Measurements from ENCODE around the gene SPARC. TPM values are rescaled to one million over a fixed set of nuclear protein-coding genes. Genes with fewer than 3 reads are reported as not detected.
"Not testable (repeated sequence)": the region's sequence is repeated elsewhere in the genome, so short reads cannot be mapped to it uniquely, and the experiment has no call there.

Gene SPARC
- total RNA-seq, 1 experiment from 2014 or later = 2,833 TPM

DNA sequence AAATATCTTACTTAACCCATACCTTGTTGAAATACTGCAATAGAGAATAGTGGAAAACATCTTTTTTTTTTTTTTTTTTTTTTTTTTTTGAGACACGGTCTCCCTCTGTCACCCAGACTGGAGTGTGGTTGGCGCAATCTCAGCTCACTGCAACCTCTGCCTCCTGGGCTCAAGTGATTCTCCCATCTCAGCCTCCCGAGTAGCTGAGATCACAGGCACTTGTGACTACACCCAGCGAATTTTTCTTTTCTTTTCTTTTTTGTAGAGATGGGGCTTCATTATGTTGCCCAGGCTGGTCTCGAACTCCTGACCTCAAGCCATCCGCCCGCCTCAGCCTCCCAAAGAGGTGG lies 6.6 kb downstream of the SPARC start:
- not testable (repeated sequence) for DNase-seq (ENCODE audit: low read depth in 1 of 2, low spot score in 2 of 2)

DNA sequence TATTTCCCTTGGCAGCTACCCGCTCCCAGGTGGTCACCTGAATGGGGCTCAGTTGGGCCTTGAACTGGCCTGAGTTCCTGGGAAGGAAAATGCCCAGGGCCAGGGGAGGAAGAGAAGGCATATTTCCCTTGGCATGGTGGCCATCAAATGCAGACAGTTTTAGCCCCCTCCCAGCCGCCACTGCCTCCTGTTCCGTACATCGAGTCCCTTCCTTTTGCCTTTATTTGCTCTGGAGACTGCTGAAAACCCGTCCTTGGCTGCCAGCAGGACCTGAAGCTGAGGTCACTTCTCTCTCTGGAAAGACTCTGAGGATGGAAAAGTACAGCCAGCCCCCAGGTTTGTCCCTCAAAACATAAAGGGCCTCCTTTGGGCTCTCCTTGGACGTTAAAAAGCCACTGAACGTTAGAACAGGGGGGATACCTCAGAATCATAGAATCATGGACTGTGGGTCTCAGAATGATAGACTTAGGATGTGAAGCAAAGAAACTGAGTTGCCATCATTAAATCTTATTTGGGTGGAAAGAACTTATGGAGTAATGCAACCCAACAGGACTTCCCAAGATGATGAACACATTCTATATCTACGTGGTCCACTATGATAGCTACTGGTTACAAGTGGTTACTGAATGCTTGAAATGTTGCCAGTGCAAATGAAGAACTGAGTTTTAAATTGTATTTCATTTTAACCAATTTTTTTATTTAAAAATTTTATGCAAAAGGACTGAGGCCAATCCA lies 7.1 kb downstream of the SPARC start:
- Histone ChIP-seq H3K36me3 (peaks cover 96% of the 10 kb centered on the region), H3K4me1 (replicated peaks) (peaks cover 98% of the 10 kb centered on the region), H3K27ac (0 out of 2 replicates have a peak overlapping the region, but pooled peaks have one; percentile 3), H3K4me3 (no peak overlapping the region), H3K9me3 (replicated peaks) (no peaks in the 10 kb centered on the region), H3K27me3 (replicated peaks) (no peaks in the 10 kb centered on the region)
- DNase-seq (ENCODE audit: low read depth in 1 of 2, low spot score in 2 of 2) = no peak

More for the DNA sequence above, 6.6 kb downstream of the SPARC start:
- H3K4me1 ChIP-seq (replicated peaks) = peaks cover 95% of the 10 kb centered on the region
- H3K27ac ChIP-seq; H3K4me3 ChIP-seq; H3K27me3 ChIP-seq (replicated peaks); H3K9me3 ChIP-seq (replicated peaks): not testable (repeated sequence)
- peaks cover 92% of the 10 kb centered on the region for H3K36me3 ChIP-seq

DNA sequence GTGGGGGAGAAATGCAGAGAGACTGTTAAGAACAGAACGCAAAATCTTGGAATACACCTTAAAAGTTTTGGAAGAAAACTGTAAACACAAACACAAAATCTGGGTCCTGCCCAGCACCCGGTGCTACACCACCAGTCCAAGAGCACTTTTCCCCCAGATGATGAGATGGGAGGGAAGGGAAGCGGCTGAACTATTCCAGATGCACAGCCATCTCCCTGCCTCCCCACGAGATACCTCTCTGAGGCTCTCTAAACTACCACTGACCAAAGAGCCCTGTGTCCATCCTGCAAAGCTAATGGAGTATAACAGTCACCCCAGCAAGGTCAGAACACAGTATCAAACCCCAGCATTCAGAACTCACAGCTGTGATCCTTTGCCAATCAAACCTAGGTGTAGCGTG lies 8.0 kb downstream of the SPARC start:
- peaks cover 98% of the 10 kb centered on the region for H3K4me1 ChIP-seq (replicated peaks)
- no peak for DNase-seq (ENCODE audit: low read depth in 1 of 2, low spot score in 2 of 2)
- H3K27ac ChIP-seq = peak overlapping the region; percentile 89; the same call in 1 of the 2 replicates
- no peaks in the 10 kb centered on the region for H3K9me3 ChIP-seq (replicated peaks)
- no peak overlapping the region for H3K4me3 ChIP-seq
- H3K36me3 ChIP-seq = peaks cover 96% of the 10 kb centered on the region
- H3K27me3 ChIP-seq (replicated peaks) = no peaks in the 10 kb centered on the region

DNA sequence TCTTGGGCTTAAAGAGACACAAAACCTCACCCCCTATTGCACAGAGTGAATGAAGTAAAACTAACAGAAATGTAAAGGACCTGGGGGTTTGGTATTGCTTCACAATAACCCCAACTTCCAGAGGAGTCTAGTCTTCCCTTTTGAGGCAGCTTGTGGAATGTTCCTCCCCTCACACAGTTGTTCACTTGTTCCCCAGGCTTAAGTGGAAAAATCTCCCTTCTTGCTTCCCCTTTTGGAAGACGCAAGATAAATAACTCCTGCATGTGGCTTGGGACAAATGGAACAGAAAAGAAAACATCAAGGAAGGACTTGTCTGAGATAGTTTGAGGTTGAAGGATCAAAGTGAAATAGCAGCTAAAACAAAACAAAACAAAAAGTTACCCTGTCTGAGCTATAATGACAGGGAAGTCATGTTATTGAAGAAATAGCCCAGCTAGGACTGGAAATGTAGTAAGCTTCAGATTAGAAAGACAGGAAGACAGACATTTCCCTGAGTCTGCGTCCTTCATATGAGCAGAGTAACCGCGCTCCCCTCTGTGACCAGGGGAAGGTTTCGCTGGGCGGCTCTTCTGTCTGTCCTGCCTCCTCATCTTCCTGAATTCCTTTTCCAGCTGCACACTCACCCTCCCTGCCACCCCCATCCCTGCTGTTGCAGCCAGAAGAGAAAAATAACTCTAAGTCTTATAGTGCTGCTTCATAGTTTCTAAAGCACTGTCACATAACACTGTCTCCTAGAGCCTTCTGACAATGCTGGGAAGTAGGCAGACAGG lies 8.8 kb downstream of the SPARC start:
- H3K27ac ChIP-seq = peak overlapping the region; percentile 89
- no peaks in the 10 kb centered on the region for H3K9me3 ChIP-seq (replicated peaks)
- no peak overlapping the region for H3K4me3 ChIP-seq
- H3K27me3 ChIP-seq (replicated peaks) = no peaks in the 10 kb centered on the region
- no peak for DNase-seq (ENCODE audit: low read depth in 1 of 2, low spot score in 2 of 2)
- H3K4me1 ChIP-seq (replicated peaks) = peaks cover 98% of the 10 kb centered on the region
- peaks cover 96% of the 10 kb centered on the region for H3K36me3 ChIP-seq

DNA sequence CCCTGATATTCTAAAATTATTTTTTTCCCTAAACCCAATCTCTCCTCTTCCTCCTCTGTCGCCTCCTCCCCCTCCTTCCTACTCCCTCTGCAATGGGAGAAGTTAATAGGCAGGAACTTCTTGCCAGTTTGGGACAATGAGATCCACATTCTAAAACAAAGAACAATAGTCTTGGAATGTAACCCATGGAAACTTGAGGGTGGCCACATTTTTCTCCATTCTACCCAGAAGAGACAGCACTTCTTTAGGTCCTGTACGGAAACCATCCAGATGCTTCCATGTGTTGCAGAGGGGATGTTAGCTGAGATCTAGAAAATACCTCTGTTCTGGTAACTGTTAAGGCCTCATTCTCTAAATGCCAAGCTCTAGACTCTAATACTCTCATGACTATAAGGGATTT lies 10.0 kb downstream of the SPARC start:
- no peaks in the 10 kb centered on the region for H3K27me3 ChIP-seq (replicated peaks)
- peaks cover 98% of the 10 kb centered on the region for H3K4me1 ChIP-seq (replicated peaks)
- peaks cover 97% of the 10 kb centered on the region for H3K36me3 ChIP-seq
- DNase-seq (ENCODE audit: low read depth in 1 of 2, low spot score in 2 of 2) = peak; percentile 78 to 89
- no peak overlapping the region for H3K4me3 ChIP-seq
- H3K9me3 ChIP-seq (replicated peaks) = no peaks in the 10 kb centered on the region
- H3K27ac ChIP-seq = peak overlapping the region; percentile 89

DNA sequence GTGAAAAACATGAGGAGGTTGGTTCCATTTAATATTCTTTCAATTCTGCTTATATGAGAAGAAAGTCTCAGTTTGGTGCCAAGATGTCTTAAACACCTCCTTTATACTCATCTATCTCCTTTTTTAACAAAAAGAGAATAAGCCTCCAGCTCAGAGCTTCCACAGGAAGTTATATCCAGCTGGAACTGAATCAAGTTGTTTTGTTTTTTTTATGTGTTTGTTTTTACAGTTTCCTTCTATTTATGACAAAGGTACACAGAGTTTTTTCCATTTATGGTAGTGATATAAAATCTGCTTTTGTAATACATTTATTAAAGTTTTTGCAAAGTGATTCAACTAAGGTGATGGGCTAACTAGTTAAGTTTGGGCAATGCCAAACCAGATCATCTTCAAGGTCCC lies 10.4 kb downstream of the SPARC start:
- no peaks in the 10 kb centered on the region for H3K9me3 ChIP-seq (replicated peaks)
- peaks cover 98% of the 10 kb centered on the region for H3K4me1 ChIP-seq (replicated peaks)
- H3K36me3 ChIP-seq = peaks cover 97% of the 10 kb centered on the region
- no peaks in the 10 kb centered on the region for H3K27me3 ChIP-seq (replicated peaks)
- DNase-seq (ENCODE audit: low read depth in 1 of 2, low spot score in 2 of 2) = peak in 1 of 2 experiments; percentile 80
- H3K4me3 ChIP-seq = no peak overlapping the region
- peak overlapping the region; percentile 89 for H3K27ac ChIP-seq

DNA sequence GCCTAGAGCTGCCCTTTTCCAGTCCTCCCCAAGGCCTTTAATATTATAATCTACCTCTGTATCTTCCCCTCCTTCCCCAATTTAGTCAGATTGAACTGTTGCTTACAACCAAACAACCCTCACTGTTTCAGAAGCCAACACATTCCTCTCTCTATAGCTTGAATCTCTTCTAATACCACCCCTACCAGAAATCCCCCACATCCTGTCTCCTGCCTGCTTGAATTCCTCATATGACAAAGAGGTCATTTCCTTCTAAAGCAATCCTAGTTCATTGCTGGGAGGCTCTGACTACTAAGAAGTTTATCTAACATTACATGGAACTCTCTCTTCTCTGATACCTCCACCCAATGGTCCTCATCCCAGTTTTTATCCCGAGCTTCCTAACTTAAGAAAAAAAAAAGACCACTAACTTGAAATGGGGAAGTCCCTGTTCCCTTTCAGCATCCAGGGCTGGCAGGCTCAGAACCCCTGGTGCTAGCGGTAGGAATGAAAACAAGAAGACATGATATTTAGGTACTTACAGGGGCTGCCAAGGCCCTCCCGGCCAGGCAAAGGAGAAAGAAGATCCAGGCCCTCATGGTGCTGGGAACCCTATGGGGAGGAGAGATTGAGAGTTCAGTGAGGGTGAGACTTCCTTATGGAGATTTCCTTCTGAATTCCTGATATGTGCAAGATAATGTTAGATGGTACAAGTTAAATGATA lies 11.0 kb downstream of the SPARC start:
- Histone ChIP-seq H3K4me1 (replicated peaks) (peaks cover 98% of the 10 kb centered on the region), H3K27ac (peak overlapping the region; percentile 89), H3K9me3 (replicated peaks) (no peaks in the 10 kb centered on the region), H3K36me3 (peaks cover 97% of the 10 kb centered on the region), H3K4me3 (no peak overlapping the region), H3K27me3 (replicated peaks) (no peaks in the 10 kb centered on the region)
- DNase-seq (ENCODE audit: low read depth in 1 of 2, low spot score in 2 of 2) = peak; percentile 74 to 86

DNA sequence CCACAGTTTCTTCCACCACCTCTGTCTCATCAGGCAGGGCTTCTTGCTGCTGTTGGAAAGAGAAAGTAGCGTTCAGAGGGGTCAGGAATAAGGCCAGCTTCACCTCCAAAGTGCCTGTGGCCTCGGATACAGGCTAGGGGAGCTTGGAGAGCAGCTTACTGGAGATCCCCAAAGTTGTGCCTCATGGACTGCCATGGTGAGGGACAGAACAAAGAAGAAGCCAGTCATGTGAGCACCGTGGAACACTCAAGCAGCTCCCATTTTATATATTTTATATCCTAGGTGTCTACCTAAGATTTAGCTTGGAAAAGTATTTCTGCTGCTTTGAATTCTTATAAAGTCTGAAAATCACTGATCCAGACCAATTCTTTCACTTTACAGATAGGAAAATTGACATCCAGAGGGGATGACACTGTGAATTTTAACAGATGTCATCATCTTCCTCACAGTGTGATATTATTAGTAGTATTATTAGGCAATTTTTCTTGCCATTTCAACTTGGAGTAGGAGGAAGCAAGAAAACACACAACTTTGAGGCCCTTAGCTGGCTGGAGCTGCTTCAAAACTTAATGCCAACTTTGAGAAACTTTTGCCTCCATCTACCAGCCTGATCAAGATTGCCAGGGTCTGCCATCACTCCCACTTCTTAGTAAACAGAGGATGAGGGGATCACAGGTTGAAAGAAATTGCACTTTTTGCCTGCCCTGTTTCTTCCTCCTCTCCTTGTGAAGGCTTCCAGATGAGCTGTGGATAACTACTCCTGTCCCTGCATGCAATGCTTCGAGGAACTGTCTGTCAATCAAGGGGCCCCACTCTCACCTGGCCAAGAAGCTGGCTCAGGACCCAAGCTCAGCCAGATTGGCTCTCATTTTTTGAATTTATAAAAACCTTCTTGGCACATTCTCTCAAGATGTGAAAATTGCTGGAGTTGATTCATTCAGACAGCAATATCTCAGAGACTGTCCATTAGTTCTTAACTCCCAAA lies 11.8 kb downstream of the SPARC start:
- Histone ChIP-seq H3K27ac (peak overlapping the region; percentile 89), H3K27me3 (replicated peaks) (no peaks in the 10 kb centered on the region), H3K36me3 (peaks cover 100% of the 10 kb centered on the region), H3K9me3 (replicated peaks) (no peaks in the 10 kb centered on the region), H3K4me1 (replicated peaks) (peaks cover 99% of the 10 kb centered on the region), H3K4me3 (no peak overlapping the region)
- no peak for DNase-seq (ENCODE audit: low read depth in 1 of 2, low spot score in 2 of 2)

DNA sequence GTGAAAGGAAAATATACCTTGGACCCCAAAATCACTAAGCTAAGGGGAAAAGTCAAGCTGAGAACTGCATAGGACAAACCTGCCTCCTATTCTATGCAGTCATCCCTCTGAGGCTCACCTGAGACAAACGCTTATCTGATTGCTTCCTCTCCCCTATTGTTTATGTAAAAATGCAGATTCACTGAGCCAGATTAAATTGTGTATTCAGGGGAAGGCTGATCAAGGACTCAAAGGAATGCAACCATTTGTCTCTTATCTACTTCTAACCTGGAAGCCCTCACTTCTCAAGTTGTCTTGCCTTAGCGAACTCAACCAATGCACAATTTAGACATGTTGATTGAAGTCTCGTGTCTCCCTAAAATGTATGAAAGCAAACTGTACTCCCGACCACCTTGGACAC lies 13.3 kb downstream of the SPARC start:
- no peaks in the 10 kb centered on the region for H3K27me3 ChIP-seq (replicated peaks)
- H3K27ac ChIP-seq = peak overlapping the region; percentile 89; the same call in 1 of the 2 replicates
- H3K36me3 ChIP-seq = peaks cover 100% of the 10 kb centered on the region
- DNase-seq (ENCODE audit: low read depth in 1 of 2, low spot score in 2 of 2) = no peak
- no peaks in the 10 kb centered on the region for H3K9me3 ChIP-seq (replicated peaks)
- peaks cover 84% of the 10 kb centered on the region for H3K4me1 ChIP-seq (replicated peaks)
- H3K4me3 ChIP-seq = no peak overlapping the region

DNA sequence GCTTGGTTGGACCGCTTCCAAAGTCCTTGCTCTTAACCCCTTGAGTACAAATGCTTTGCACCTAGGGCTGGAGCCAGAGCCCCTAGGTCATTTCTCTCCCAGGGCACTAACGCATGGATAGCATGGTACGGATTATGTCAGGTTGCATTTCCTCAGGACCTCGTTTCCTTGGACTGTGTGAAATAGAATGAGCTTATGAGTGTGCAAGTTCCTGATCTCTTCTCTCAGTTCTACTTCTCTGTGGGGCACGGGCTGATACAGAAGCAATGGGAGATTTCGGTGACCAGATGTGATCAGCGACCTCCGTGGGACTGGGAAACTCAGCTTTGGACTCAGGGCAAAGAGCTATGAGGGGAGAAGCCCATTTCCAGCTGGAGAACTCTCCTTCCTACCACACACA lies 14.2 kb downstream of the SPARC start:
- no peak overlapping the region for H3K4me3 ChIP-seq
- DNase-seq (ENCODE audit: low read depth in 1 of 2, low spot score in 2 of 2) = no peak
- no peaks in the 10 kb centered on the region for H3K9me3 ChIP-seq (replicated peaks)
- peaks cover 100% of the 10 kb centered on the region for H3K36me3 ChIP-seq
- H3K4me1 ChIP-seq (replicated peaks) = peaks cover 75% of the 10 kb centered on the region
- no peaks in the 10 kb centered on the region for H3K27me3 ChIP-seq (replicated peaks)
- H3K27ac ChIP-seq = peak overlapping the region; percentile 89

DNA sequence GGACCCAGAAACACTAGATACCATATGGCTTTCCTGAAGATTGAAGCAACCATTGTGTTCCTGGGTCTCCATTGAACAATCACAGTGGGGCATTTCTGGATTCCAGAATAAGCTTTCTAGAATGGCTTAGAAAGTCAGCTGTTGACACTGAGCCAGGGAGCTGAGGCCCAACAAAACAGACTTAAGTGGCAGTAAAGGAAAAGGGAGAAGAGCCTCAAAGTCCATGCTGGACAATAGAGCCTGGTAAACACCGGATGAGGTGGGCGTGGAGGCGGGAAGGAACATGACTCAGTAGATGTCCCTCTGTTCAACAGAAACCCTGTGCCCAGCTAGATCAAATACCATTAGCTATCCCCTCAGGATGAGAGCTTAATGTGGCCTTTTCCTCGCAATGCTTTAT lies 14.8 kb downstream of the SPARC start:
- H3K9me3 ChIP-seq (replicated peaks) = no peaks in the 10 kb centered on the region
- DNase-seq (ENCODE audit: low read depth in 1 of 2, low spot score in 2 of 2) = peak; percentile 91 to 95
- no peak overlapping the region for H3K4me3 ChIP-seq
- no peaks in the 10 kb centered on the region for H3K27me3 ChIP-seq (replicated peaks)
- peaks cover 100% of the 10 kb centered on the region for H3K36me3 ChIP-seq
- H3K4me1 ChIP-seq (replicated peaks) = peaks cover 69% of the 10 kb centered on the region
- H3K27ac ChIP-seq = peak overlapping the region; percentile 89

DNA sequence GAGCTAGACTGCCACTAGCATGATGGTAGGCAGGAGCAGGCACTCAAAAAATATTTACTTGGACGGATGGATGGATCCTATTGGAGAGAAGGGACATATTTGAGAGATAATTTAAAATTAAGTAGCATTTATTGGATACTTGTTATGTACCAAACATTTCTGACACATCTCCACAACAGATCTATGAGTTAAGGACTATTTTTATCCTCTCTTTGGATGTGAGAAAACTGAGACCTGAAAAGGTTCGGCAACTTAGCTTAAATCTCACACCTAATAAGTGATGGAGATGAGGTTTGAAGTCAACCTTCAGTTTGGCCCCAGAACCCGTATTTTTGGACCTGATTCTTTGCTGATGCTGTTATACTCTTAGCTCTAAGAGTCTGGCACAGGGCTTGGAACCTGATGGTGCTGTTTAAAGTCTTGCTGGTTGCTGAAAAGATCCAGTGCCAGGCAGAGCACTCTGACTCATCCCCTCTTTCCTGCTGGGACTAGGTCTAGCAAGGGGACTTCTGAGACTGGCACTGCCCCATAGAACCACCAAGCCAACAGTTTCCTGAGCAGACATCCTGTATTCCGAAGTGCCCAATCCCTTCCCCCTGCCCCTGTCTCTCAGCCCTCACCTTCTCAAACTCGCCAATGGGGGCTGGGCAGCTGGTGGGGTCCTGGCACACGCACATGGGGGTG lies 15.6 kb downstream of the SPARC start:
- Histone ChIP-seq H3K4me3 (no peak overlapping the region), H3K36me3 (peaks cover 100% of the 10 kb centered on the region), H3K27ac (peak overlapping the region; percentile 89), H3K9me3 (replicated peaks) (no peaks in the 10 kb centered on the region), H3K4me1 (replicated peaks) (peaks cover 63% of the 10 kb centered on the region), H3K27me3 (replicated peaks) (no peaks in the 10 kb centered on the region)
- no peak for DNase-seq (ENCODE audit: low read depth in 1 of 2, low spot score in 2 of 2)
